Type B pancreatic cell (in vitro differentiated cells): ENCODE data around the gene NDFIP1. TPM values are rescaled to one million over a fixed set of nuclear protein-coding genes. Genes with fewer than 3 reads are reported as not detected.

Experiments used
- DNase-seq: peaks from one replicate; pipeline ENCODE4 v3.0.0; 2021; ENCODE audit warnings: mixed read lengths; ENCODE audit not compliant: unreplicated experiment; ENCODE audit errors: extremely low spot score
- H3K27ac Mint-ChIP-seq: 2 replicates; pipeline ENCODE4 v1.8.0; 2021; ENCODE audit warnings: mild to moderate bottlenecking, mixed read lengths
- H3K27me3 Mint-ChIP-seq: 2 replicates; pipeline ENCODE4 v1.8.0; 2021; ENCODE audit warnings: mixed read lengths
- H3K36me3 Mint-ChIP-seq: 2 replicates; pipeline ENCODE4 v1.8.0; 2021; ENCODE audit warnings: mixed read lengths
- H3K4me1 Mint-ChIP-seq: one replicate; pipeline ENCODE4 v1.8.0; 2021; ENCODE audit warnings: mixed read lengths; ENCODE audit not compliant: unreplicated experiment
- H3K4me3 Mint-ChIP-seq: 2 replicates; pipeline ENCODE4 v1.8.0; 2021; ENCODE audit warnings: mild to moderate bottlenecking, mixed read lengths
- H3K9me3 Mint-ChIP-seq: 2 replicates; pipeline ENCODE4 v1.8.0; 2021; ENCODE audit warnings: mixed read lengths
- CTCF ChIP-seq: fragments of 200-600 bp; sonication (generic); conservative IDR thresholded peaks from 2 replicates; pipeline ENCODE4 v1.5.0; 2021; ENCODE audit warnings: antibody characterized with exemption, mild to moderate bottlenecking
- total RNA-seq: library from RNA; stranded (reverse); gene quantifications from 2 replicates; pipeline ENCODE4 v1.2.1, GENCODE V29; 2021; ENCODE audit warnings: low replicate concordance

NDFIP1 gene
- total RNA-seq, 1 donor from 2014 or later: 57.7 TPM

GRCh38 chr5:142069606-142070399, 38.8 kb upstream of the NDFIP1 start:
- peaks cover 21% of the 10 kb centered on the region for H3K4me1 Mint-ChIP-seq
- H3K4me3 Mint-ChIP-seq: no peak overlapping the region
- H3K9me3 Mint-ChIP-seq: no peaks in the 10 kb centered on the region
- H3K27ac Mint-ChIP-seq: no peak overlapping the region
- no peak for TF ChIP-seq CTCF
- peaks cover 4% of the 10 kb centered on the region for H3K27me3 Mint-ChIP-seq
- peak; percentile 37 for DNase-seq
- H3K36me3 Mint-ChIP-seq: no peaks in the 10 kb centered on the region

DNA sequence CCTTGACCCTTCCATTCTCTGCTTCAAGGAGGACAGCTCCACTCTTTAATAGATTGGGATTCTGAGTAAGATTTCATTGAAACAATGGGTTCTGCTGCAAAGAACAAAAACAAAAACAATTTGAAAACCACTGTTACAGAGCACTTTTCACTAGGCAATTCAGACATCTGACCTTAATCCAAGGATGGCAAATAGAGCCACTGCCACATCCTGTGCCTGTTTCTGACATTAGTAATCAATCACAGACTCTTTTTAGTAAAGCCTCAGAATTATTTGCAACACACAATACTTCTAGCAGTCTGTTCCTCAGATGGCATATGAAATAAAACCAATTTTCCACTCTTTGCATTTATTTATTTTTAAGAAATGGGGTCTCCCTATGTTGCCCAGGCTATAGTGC, 37.8 kb upstream of the NDFIP1 start:
- no peaks in the 10 kb centered on the region for H3K9me3 Mint-ChIP-seq
- no peak overlapping the region for H3K4me3 Mint-ChIP-seq
- no peaks in the 10 kb centered on the region for H3K36me3 Mint-ChIP-seq
- no peak for TF ChIP-seq CTCF
- H3K27me3 Mint-ChIP-seq: peaks cover 2% of the 10 kb centered on the region
- H3K27ac Mint-ChIP-seq: no peak overlapping the region
- no peak for DNase-seq
- peaks cover 21% of the 10 kb centered on the region for H3K4me1 Mint-ChIP-seq

- H3K27me3 Mint-ChIP-seq: no peaks in the 10 kb centered on the region
- no peaks in the 10 kb centered on the region for H3K9me3 Mint-ChIP-seq
- TF ChIP-seq CTCF: no peak
- no peak overlapping the region for H3K4me3 Mint-ChIP-seq
- H3K36me3 Mint-ChIP-seq: no peaks in the 10 kb centered on the region
- no peak for DNase-seq
- peaks cover 21% of the 10 kb centered on the region for H3K4me1 Mint-ChIP-seq
- H3K27ac Mint-ChIP-seq: no peak overlapping the region
Observed at GRCh38 chr5:142072488-142072887, 36.1 kb upstream of the NDFIP1 start.

GRCh38 chr5:142073362-142073988, 35.1 kb upstream of the NDFIP1 start:
- Mint-ChIP-seq H3K36me3 (no peaks in the 10 kb centered on the region), H3K27ac (no peak overlapping the region), H3K4me1 (peaks cover 21% of the 10 kb centered on the region), H3K27me3 (no peaks in the 10 kb centered on the region), H3K9me3 (no peaks in the 10 kb centered on the region), H3K4me3 (no peak overlapping the region)
- DNase-seq: no peak
- no peak for TF ChIP-seq CTCF

GRCh38 chr5:142074006-142074405, 34.6 kb upstream of the NDFIP1 start:
- no peak for TF ChIP-seq CTCF
- H3K36me3 Mint-ChIP-seq: no peaks in the 10 kb centered on the region
- H3K9me3 Mint-ChIP-seq: no peaks in the 10 kb centered on the region
- no peak for DNase-seq
- H3K4me3 Mint-ChIP-seq: no peak overlapping the region
- H3K4me1 Mint-ChIP-seq: peaks cover 26% of the 10 kb centered on the region
- H3K27me3 Mint-ChIP-seq: no peaks in the 10 kb centered on the region
- H3K27ac Mint-ChIP-seq: no peak overlapping the region
